ENCODE measurements around the gene GPC1. TPM values are rescaled to one million over a fixed set of nuclear protein-coding genes. Genes with fewer than 3 reads are reported as not detected.
A peak's percentile ranks its signal among the peaks of the same experiment; 100 is the strongest.

The GPC1 gene
- total and polyA plus RNA-seq, 2 donors = 21.1 to 53.8 TPM

DNA sequence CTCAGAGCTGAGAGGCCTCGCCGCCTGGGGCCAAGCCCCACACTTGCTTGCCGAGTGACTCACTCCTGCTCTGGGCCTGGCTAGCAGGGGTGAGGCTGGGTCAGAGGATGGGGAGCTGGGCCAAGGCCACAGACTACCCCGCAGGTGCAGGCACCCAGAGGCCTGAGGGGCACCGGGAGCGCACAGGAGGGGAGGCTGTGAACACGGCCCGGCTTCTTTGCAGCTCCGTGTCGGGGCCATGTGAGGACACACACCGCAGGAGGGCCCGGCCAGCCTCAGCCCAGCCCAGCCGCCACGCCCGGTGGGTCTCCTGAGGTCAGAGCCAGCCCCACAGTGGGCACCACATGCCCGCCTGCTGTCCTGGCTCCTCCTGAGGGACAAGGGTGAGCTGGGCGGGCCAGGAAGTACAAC is 8.4 kb downstream of the GPC1 start:
- WGBS = 88% methylated on average over 17 of the region's 17 CpGs
- Histone ChIP-seq H3K36me3 (ENCODE audit: insufficient read depth) (no peaks in the 10 kb centered on the region), H3K4me1 (ENCODE audit: insufficient read depth) (no peaks in the 10 kb centered on the region), H3K27ac (ENCODE audit: low read depth) (no peak overlapping the region), H3K4me3 (ENCODE audit: low read depth, low read length) (no peak overlapping the region)
- DNase-seq (ENCODE audit: extremely low spot score) = no peak

GRCh38 chr2:240444464-240444863 is 9.0 kb downstream of the GPC1 start:
- no peak for DNase-seq (ENCODE audit: extremely low spot score)
- WGBS = 95% methylated on average over 16 of the region's 16 CpGs
- Histone ChIP-seq H3K4me3 (ENCODE audit: low read depth, low read length) (no peak overlapping the region), H3K27ac (ENCODE audit: low read depth) (no peak overlapping the region), H3K4me1 (ENCODE audit: insufficient read depth) (no peaks in the 10 kb centered on the region), H3K36me3 (ENCODE audit: insufficient read depth) (no peaks in the 10 kb centered on the region)

DNA sequence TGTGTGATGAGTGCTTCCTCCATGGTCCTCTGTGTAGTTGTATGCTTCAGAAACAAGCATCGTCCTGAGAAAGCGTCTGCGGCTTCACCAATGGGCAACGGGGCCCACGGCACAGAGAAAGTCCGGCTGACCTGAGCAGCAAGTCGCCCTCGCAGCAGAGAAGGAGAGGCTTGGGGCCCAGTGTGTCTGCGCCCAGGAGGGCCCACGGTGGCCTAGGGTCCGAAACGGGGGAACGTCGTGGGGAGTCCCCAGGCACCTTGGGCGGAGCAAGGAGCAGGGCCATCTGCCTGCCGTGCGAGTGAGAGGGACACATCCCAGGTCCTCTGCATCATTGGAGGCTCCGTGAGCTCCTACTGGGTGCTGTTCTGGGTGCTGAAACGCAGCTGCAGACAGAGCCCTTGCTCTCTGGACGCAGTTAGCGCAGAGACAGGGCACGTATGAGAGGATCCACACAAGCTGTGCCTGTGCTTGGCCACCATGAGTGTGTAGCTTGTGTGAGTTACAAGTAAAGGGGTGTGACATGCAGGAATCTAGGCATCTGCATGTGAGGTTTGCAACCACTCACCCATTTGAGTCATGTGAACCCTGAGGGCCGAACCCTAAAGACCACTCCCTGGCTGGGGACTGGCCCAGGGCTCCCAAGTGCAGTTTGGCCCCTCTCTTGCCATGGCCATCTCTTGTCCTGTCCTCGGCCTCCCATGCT is 10.6 kb downstream of the GPC1 start:
- Histone ChIP-seq H3K4me1 (ENCODE audit: insufficient read depth) (no peaks in the 10 kb centered on the region), H3K4me3 (ENCODE audit: low read depth, low read length) (no peak overlapping the region), H3K27ac (ENCODE audit: low read depth) (no peak overlapping the region), H3K36me3 (ENCODE audit: insufficient read depth) (no peaks in the 10 kb centered on the region)
- DNase-seq (ENCODE audit: extremely low spot score) = no peak
- 79% methylated on average over 24 of the region's 24 CpGs for WGBS

GRCh38 chr2:240446664-240447175 is 11.3 kb downstream of the GPC1 start:
- no peaks in the 10 kb centered on the region for H3K4me1 ChIP-seq (ENCODE audit: insufficient read depth)
- WGBS = 89% methylated on average over 12 of the region's 12 CpGs

DNA sequence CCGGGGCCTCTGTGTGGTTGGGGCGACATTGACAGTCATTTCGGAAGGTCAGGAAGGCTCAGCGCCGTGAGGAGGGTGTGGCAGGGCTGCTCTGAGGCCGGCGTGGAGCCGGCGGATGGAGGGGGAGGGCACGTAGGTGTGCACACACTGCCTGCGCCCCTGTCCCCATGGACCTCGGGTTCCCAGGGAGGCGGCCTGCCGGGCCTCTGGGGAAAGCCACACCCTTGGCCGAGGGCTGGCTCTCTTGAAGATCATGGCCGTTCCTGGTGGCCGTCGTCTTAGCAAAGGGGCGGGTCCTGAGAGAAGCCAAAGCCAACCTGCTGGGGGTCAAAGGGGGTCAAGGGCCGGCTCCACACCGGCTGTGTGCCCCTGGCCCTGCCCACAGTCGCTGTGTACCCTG is 11.9 kb downstream of the GPC1 start:
- Histone ChIP-seq H3K27ac (ENCODE audit: low read depth) (no peak overlapping the region), H3K4me1 (ENCODE audit: insufficient read depth) (no peaks in the 10 kb centered on the region), H3K36me3 (ENCODE audit: insufficient read depth) (no peaks in the 10 kb centered on the region), H3K4me3 (ENCODE audit: low read depth, low read length) (no peak overlapping the region)
- no peak for DNase-seq (ENCODE audit: extremely low spot score)
- 76% methylated on average over 22 of the region's 22 CpGs for WGBS

More at GRCh38 chr2:240446664-240447175, 11.3 kb downstream of the GPC1 start:
- no peak overlapping the region for H3K4me3 ChIP-seq (ENCODE audit: low read depth, low read length)
- H3K36me3 ChIP-seq (ENCODE audit: insufficient read depth) = no peaks in the 10 kb centered on the region
- no peak overlapping the region for H3K27ac ChIP-seq (ENCODE audit: low read depth)
- no peak for DNase-seq (ENCODE audit: extremely low spot score)

- no peak overlapping the region for H3K27ac ChIP-seq (ENCODE audit: low read depth)
- H3K4me3 ChIP-seq (ENCODE audit: low read depth, low read length) = no peak overlapping the region
- 80% methylated on average over 15 of the region's 15 CpGs for WGBS
- no peaks in the 10 kb centered on the region for H3K4me1 ChIP-seq (ENCODE audit: insufficient read depth)
- no peak for DNase-seq (ENCODE audit: extremely low spot score)
- no peaks in the 10 kb centered on the region for H3K36me3 ChIP-seq (ENCODE audit: insufficient read depth)
Measured at GRCh38 chr2:240447934-240448333, 12.5 kb downstream of the GPC1 start.

DNA sequence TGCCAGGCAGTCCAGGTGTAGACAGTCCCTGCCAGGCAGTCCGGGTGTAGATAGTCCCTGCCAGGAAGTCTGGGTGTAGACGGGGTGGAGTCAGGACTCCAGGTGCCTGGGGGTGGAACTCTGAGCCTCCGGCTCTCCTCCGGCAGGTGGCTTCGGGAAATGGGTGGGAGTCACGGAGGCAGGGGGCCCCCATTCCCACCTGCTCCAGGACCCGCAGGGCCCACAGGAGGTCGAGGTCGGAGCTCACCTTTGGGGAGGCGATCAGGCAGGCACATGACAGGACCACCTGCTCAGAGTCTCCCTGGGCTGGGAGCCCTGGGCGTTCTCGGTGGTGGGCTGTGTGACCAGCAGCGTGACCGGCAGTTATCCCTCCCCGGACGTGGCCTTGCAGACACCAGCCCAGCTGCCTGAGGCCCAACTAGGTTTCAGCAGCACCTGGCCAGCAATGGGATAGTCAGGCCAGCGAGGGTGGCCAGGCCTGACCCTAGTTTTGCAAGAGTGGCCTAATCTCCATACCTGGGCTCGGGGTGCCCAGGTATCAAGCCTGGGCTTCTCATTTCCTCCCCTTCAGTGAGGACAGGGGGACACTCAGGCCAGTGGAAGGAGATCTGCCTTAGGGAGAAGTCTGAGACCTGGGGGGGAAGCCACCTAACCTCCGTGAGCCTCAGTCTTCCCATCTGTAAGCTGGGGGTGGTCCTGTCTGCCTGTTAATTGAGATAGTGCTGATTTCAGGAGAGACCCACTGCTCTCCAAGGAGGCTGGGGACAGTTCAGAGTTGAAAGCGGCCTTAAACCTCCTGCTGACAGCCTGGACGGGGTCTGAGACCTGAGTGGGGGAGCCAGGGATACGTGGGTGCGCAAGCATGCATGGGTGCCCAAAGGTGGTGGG is 13.2 kb downstream of the GPC1 start:
- no peak overlapping the region for H3K27ac ChIP-seq (ENCODE audit: low read depth)
- H3K36me3 ChIP-seq (ENCODE audit: insufficient read depth) = no peaks in the 10 kb centered on the region
- 91% methylated on average over 23 of the region's 23 CpGs for WGBS
- no peaks in the 10 kb centered on the region for H3K4me1 ChIP-seq (ENCODE audit: insufficient read depth)
- H3K4me3 ChIP-seq (ENCODE audit: low read depth, low read length) = no peak overlapping the region
- DNase-seq (ENCODE audit: extremely low spot score) = no peak

DNA sequence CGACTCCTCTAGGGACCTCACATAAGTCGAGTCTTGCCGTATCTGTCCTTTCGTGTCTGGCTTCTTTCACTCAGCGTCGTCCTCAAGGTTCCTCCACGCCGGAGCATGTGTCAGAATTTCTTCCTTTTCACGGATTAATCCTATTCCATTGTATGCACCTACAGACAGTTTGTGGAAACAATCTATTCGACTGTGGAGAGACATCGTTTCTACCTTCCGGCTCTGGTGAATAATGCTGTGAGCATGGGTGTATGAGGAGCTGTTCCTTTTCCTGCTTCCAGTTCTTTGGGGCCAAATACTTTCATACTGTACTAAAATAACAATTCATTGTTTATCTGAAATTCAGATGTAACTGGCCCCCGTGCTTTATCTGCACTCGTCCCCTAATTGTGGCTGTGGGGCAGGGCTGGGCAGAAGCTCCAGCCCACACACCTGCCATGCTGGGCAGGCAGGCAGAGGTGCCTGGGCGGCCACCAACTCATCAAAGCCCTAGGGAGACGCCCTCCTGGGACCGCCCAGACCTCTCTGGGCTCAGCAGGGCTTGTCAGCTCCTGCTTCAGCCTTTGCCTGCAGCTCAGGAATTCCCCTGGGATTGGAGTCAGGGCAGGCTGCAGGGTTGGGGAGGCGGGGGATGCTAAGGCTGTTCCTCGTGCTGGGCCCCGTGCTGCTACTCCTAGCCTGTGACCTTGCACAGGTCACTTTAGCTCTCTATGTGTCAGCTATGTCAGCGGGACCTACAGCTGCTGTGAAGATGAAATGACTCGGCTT is 14.5 kb downstream of the GPC1 start:
- WGBS = 79% methylated on average over 22 of the region's 22 CpGs
- no peaks in the 10 kb centered on the region for H3K36me3 ChIP-seq (ENCODE audit: insufficient read depth)
- no peak overlapping the region for H3K4me3 ChIP-seq (ENCODE audit: low read depth, low read length)
- H3K4me1 ChIP-seq (ENCODE audit: insufficient read depth) = no peaks in the 10 kb centered on the region
- H3K27ac ChIP-seq (ENCODE audit: low read depth) = no peak overlapping the region
- no peak for DNase-seq (ENCODE audit: extremely low spot score)

DNA sequence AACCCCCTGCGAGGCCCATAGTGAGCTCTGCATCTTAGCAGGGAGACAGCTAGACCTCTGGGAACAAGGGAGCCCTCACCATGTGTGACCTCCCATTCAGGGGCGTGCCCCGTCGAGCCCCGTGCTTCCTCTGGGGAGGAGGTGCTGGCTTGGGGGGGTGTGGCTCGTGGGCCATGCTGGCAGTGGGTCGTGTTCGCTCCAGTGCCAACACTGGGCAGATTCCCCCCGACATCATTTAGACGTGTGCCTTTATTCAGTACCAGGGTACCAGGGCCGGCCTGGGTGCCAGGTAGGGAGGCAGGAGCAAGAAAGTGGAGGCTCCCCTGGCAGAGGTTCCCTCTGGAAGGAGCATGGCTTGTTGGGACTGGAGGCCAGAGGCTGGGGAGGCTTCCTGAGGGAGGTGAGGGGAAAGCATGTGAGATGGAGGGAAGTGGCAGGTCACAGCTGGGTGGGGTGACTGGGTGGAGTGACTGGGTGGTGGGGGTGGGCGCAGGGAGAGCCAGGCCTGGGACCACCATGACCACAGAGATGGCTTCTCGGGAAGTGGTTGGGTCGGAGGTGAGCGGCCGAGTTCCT is 15.2 kb downstream of the GPC1 start:
- 76% methylated on average over 16 of the region's 16 CpGs for WGBS
- Histone ChIP-seq H3K4me1 (ENCODE audit: insufficient read depth) (peaks cover under 1% of the 10 kb centered on the region), H3K36me3 (ENCODE audit: insufficient read depth) (no peaks in the 10 kb centered on the region), H3K27ac (ENCODE audit: low read depth) (no peak overlapping the region), H3K4me3 (ENCODE audit: low read depth, low read length) (no peak overlapping the region)
- DNase-seq (ENCODE audit: extremely low spot score) = no peak

DNA sequence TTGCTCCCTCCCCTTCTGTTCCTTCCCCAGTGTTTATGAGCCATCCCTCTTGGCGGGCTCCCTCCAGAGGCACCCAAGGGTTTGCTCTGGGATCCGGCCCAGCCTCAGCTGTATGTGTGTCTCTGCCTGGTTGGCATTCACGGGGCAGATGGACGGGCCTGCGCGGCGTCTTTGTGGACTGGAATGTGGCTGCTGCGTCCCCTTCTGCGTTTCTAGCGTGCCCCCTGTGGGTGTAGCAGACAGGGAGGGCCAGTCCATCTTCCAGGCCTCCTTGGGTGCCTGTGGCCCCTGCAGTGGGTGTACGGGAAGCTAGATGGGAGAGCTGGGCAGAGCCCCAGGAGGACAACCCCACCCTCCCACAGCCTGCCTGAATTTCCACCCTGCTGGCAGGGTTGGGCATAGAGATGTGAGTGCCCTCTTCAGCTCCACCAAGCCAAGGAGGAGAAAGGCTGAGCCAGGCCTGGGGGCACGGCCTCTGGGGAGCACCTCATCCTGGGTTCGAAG is 15.7 kb downstream of the GPC1 start:
- no peaks in the 10 kb centered on the region for H3K36me3 ChIP-seq (ENCODE audit: insufficient read depth)
- H3K27ac ChIP-seq (ENCODE audit: low read depth) = no peak overlapping the region
- H3K4me3 ChIP-seq (ENCODE audit: low read depth, low read length) = no peak overlapping the region
- peaks cover 4% of the 10 kb centered on the region for H3K4me1 ChIP-seq (ENCODE audit: insufficient read depth)
- no peak for DNase-seq (ENCODE audit: extremely low spot score)
- WGBS = 84% methylated on average over 13 of the region's 13 CpGs

GRCh38 chr2:240451791-240452461 is 16.5 kb downstream of the GPC1 start:
- Histone ChIP-seq H3K4me3 (ENCODE audit: low read depth, low read length) (peak overlapping the region; percentile 59), H3K36me3 (ENCODE audit: insufficient read depth) (no peaks in the 10 kb centered on the region), H3K27ac (ENCODE audit: low read depth) (no peak overlapping the region), H3K4me1 (ENCODE audit: insufficient read depth) (peaks cover 4% of the 10 kb centered on the region)
- DNase-seq (ENCODE audit: extremely low spot score) = no peak
- 62% methylated on average over 20 of the region's 20 CpGs for WGBS

GRCh38 chr2:240452462-240453256 is 17.2 kb downstream of the GPC1 start:
- 1% methylated on average over 100 of the region's 103 CpGs for whole genome bisulfite sequencing
- H3K4me1 ChIP-seq (ENCODE audit: insufficient read depth) = peaks cover 4% of the 10 kb centered on the region
- no peaks in the 10 kb centered on the region for H3K36me3 ChIP-seq (ENCODE audit: insufficient read depth)
- H3K4me3 ChIP-seq (ENCODE audit: low read depth, low read length) = peak overlapping the region; percentile 59
- H3K27ac ChIP-seq (ENCODE audit: low read depth) = no peak overlapping the region
- no peak for DNase-seq (ENCODE audit: extremely low spot score)
